Measurements from ENCODE around the gene GABBR2.

GRCh38 chr9:98482226-98482625 lies 226.5 kb downstream of the GABBR2 start:
- TF ChIP-seq CTCF (IDR thresholded peaks at IDR 0.05), result no peak
- no peak for TF ChIP-seq POLR2A (IDR thresholded peaks at IDR 0.05)

All from right lobe of liver (tissue), 4 donors.